Kidney (tissue), 14 donors: ENCODE measurements around the gene BBS5. TPM values are rescaled to one million over a fixed set of nuclear protein-coding genes. Genes with fewer than 3 reads are reported as not detected.

Experiments used
- DNase-seq, 5 donors: peaks; one replicate each; pipeline ENCODE4 v3.0.0-alpha.2; 2013 to 2020
- FAIRE-seq: peaks from 2 replicates; lab custom pipeline; 2012; peaks lifted over from hg19 to GRCh38; lab: Jason Lieb, UNC
- H3K27ac ChIP-seq, 2 donors: one replicate each; pipeline ENCODE4 v1.7.0; 2013; ENCODE audit warnings: low read depth in 2 of 2, low read length in 2 of 2, inconsistent platforms in 1 of 2
- H3K27me3 ChIP-seq: one replicate; pipeline ENCODE4 v1.7.1; 2013; ENCODE audit warnings: low read length, inconsistent platforms; ENCODE audit not compliant: control insufficient read depth, insufficient read depth
- H3K36me3 ChIP-seq, 3 donors: one replicate each; pipeline versions ENCODE4 v1.7.0 to v1.7.1; 2013; ENCODE audit warnings: low read length in 3 of 3, control low read depth in 1 of 3, inconsistent platforms in 1 of 3; ENCODE audit not compliant: insufficient read depth in 3 of 3, control insufficient read depth in 2 of 3
- H3K4me1 ChIP-seq, 3 donors: one replicate each; pipeline versions ENCODE4 v1.7.0 to v1.7.1; 2013; ENCODE audit warnings: low read length in 3 of 3, inconsistent platforms in 1 of 3, low read depth in 1 of 3; ENCODE audit not compliant: control insufficient read depth in 2 of 3, insufficient read depth in 2 of 3
- H3K4me3 ChIP-seq, 3 donors: one replicate each; pipeline versions ENCODE4 v1.7.0 to v1.8.1; 2013; ENCODE audit warnings: low read length in 3 of 3, control low read depth in 1 of 3, inconsistent platforms in 1 of 3
- H3K9ac ChIP-seq, 3 donors: one replicate each; pipeline versions ENCODE4 v1.7.0 to v1.7.1; 2013; ENCODE audit warnings: low read length in 3 of 3, control low read depth in 1 of 3, inconsistent platforms in 1 of 3
- H3K9me3 ChIP-seq, 3 donors: one replicate each; pipeline versions ENCODE4 v1.7.0 to v1.7.1; 2013; ENCODE audit warnings: low read length in 3 of 3, control low read depth in 1 of 3, inconsistent platforms in 1 of 3; ENCODE audit not compliant: control insufficient read depth in 2 of 3, insufficient read depth in 1 of 3
- CTCF ChIP-seq: IDR thresholded peaks from 3 replicates; pipeline ENCODE4 v1.5.1; 2012; ENCODE audit warnings: mild to moderate bottlenecking, moderate library complexity, borderline replicate concordance; ENCODE audit not compliant: insufficient read depth; ENCODE audit errors: extremely low read depth
- intact Hi-C: fragments of 100-400 bp; cut with DNase I; formaldehyde crosslinking; loops from one replicate; pipeline ENCODE4 v1.11.1; 2022
- polyA plus RNA-seq: library from polyadenylated mRNA; stranded (reverse); fragments of 350-450 nt; fragmentation: Illumina TruSeq; extraction: RNeasy Lipid Tissue Mini Kit (QIAGEN cat#74804); gene quantifications from one replicate; pipeline ENCODE4 v1.2.3, GENCODE V29; 2014; ENCODE audit warnings: low read depth, low replicate concordance; ENCODE audit not compliant: insufficient read depth
- total RNA-seq: library from RNA; stranded (reverse); fragmentation: NEBNext Ultra II Directional; extraction: Animal tissue kit (Norgen Biotek cat#: 25700); gene quantifications from one replicate; pipeline ENCODE4 v1.2.1, GENCODE V29; 2021
- donor health status: control.
- donor health status: control.
- donor health status: control.
- donor health status: control.
- donor health status: control.
- donor health status: DM: yes; HTN: yes; CAD: no.
- donor health status: Normal renal cell carcinoma (clear cell type).

Gene BBS5
- total and polyA plus RNA-seq, 2 donors from 2014 or later, result 9.1 to 13.5 TPM

- Histone ChIP-seq H3K36me3 (no peaks in the 10 kb centered on the region), H3K27me3 (no peaks in the 10 kb centered on the region), H3K9me3 (no peaks in the 10 kb centered on the region), H3K4me3 (no peak overlapping the region), H3K27ac (no peak overlapping the region), H3K4me1 (no peaks in the 10 kb centered on the region), H3K9ac (no peak overlapping the region)
- intact Hi-C loops, result no loop called here
- DNase-seq, result peak in 1 of 5 donors; percentile 6
- FAIRE-seq, result peak; percentile 76
- no peak for TF ChIP-seq CTCF
These were observed 14.8 kb upstream of the BBS5 start for GRCh38 chr2:169464466-169464865.

GRCh38 chr2:169464882-169465281, 14.4 kb upstream of the BBS5 start:
- intact Hi-C loops, result no loop called here
- Histone ChIP-seq H3K36me3 (no peaks in the 10 kb centered on the region), H3K4me1 (no peaks in the 10 kb centered on the region), H3K27me3 (no peaks in the 10 kb centered on the region), H3K9ac (no peak overlapping the region), H3K9me3 (no peaks in the 10 kb centered on the region), H3K27ac (no peak overlapping the region), H3K4me3 (no peak overlapping the region)
- DNase-seq (peak in 2 of 5 donors; percentile 37 to 56), FAIRE-seq (no peak)
- TF ChIP-seq CTCF, result no peak

GRCh38 chr2:169468841-169469240, 10.5 kb upstream of the BBS5 start:
- no peak for TF ChIP-seq CTCF
- Histone ChIP-seq H3K4me1 (no peaks in the 10 kb centered on the region), H3K27me3 (no peaks in the 10 kb centered on the region), H3K9ac (no peak overlapping the region), H3K9me3 (no peaks in the 10 kb centered on the region), H3K27ac (no peak overlapping the region), H3K36me3 (no peaks in the 10 kb centered on the region), H3K4me3 (no peak overlapping the region)
- intact Hi-C loops, result no loop called here
- FAIRE-seq, result no peak
- DNase-seq, result peak in 1 of 5 donors; percentile 23

- no peak overlapping the region for H3K9ac ChIP-seq
- no peaks in the 10 kb centered on the region for H3K27me3 ChIP-seq
- intact Hi-C loops, result no loop called here
- H3K4me3 ChIP-seq, result no peak overlapping the region
- H3K36me3 ChIP-seq, result no peaks in the 10 kb centered on the region
- H3K27ac ChIP-seq, result no peak overlapping the region
- H3K4me1 ChIP-seq, result no peaks in the 10 kb centered on the region
- no peak for FAIRE-seq
- no peaks in the 10 kb centered on the region for H3K9me3 ChIP-seq
- DNase-seq, result no peak
- TF ChIP-seq CTCF, result no peak
These were observed 9.2 kb upstream of the BBS5 start for GRCh38 chr2:169469952-169470572.
